Activated CD4-positive, alpha-beta T cell treated with anti-CD3 and anti-CD28 coated beads, Interleukin-2, amount 50 U/mL, for 24 hours (primary cell): ENCODE results near the gene MBD3L3.
"Not testable (repeated sequence)": the region's sequence is repeated elsewhere in the genome, so short reads cannot be mapped to it uniquely, and the experiment has no call there.

ENCODE experiments used
- DNase-seq, 2 donors: peaks; one replicate each; pipeline ENCODE4 v3.0.0-alpha.2; 2020; ENCODE audit warnings: low read depth in 1 of 2, low spot score in 1 of 2

MBD3L3 gene

DNA sequence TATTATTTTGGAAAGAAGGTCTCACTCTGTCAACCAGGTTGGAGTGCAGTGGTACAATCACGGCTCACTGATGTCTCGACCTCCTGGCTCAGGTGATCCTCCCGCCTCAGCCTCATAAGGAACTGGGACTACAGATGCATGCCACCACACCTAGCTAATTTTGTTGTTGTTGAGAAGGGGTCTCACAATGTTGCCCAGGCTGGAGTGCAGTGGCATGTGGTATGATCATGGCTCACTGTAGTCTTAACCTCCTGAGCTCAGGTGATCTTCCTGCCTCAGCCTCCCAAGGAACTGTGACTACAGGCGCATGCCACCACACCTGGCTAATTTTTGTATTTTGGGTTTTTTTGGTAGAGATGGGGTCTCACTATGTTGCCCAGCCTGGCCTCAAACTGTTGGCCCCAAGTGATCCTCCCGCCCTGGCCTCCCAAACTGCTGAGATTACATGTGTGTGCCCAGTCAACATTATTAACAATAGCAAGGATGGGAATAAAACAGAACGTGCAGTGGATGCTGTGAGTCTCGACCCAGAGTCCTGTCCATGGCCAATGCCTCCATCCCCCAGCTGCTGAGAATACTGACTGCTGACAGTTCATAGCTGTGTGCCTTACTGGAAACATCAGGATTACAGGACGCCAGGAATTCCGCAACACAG lies 5.4 kb upstream of the MBD3L3 start:
- no peak for DNase-seq

DNA sequence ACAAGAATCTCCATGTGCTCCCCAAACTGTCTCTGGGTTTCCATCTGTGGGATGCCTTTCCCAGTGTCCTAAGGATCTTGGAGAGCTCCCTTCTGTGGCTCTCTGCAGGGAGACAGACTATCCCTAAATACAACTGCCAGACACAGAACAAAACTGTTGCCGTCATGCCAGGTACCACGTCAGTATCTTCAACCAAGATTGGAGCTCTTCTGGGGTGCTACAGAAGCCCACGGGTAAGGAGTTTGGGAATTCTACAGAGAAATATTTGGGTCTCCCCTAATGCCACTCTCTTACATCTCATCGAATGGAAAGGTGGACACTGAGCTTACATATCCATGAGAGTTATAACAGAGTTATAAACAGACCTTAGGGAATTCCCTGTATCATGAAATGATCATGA lies 4.9 kb upstream of the MBD3L3 start:
- DNase-seq: no peak

DNA sequence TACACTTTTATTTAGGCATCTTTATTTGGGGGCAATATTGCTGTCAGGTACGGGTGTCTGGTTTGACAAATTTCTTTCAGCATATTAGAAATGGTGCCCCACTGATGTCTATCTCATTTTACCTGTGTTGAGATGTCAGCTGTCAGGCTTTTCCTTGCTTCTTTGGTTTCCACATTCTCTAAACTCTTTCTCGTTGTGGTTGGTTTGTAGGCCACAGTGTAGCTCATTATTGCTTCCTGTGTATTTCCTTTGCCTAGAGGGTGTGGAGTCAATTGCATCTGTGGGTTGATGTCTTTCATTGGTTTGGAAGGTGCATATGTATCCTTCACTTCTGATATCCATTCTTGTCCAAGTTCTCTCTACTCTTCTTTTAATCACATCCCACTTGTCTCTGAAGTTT lies 1.5 kb upstream of the MBD3L3 start:
- DNase-seq: not testable (repeated sequence)

DNA sequence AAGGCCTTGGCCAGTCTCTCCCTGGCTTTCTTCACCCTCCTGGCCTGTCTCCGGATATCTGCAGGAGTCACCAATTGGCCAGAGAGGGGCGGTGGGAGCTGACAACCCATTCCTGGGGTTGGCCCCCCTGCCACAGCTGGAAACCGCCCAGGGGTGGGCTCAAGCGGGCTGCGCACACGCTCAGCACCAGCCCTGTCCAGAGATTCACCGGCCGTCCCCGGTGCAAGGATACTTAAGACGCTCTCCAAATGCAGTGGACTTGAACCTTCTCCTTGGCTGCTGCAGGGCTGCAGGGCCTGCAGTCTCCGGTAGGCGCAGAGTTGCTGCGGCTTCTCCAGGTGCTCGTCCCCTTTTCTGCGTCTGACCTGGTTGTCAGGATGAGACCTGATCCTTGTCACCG lies 2.1 kb downstream of the MBD3L3 start:
- not testable (repeated sequence) for DNase-seq

DNA sequence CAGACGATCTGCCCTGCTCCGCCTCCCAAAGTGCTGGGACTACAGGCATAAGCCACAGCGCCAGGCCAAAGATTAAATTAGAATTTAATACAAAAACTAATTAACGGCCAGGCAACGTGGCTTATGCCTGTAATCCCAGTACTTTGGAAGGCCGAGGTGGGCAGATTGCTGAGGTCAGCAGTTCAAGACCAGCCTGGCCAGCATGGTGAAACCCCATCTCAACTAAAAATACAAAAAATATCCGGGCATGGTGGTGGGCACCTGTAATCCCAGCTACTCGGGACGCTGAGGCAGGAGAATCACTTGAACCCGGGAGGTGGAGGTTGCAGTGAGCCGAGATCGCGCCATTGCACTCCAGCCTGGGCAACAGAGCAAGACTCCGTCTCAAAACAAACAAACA lies 2.8 kb downstream of the MBD3L3 start:
- DNase-seq: not testable (repeated sequence)

DNA sequence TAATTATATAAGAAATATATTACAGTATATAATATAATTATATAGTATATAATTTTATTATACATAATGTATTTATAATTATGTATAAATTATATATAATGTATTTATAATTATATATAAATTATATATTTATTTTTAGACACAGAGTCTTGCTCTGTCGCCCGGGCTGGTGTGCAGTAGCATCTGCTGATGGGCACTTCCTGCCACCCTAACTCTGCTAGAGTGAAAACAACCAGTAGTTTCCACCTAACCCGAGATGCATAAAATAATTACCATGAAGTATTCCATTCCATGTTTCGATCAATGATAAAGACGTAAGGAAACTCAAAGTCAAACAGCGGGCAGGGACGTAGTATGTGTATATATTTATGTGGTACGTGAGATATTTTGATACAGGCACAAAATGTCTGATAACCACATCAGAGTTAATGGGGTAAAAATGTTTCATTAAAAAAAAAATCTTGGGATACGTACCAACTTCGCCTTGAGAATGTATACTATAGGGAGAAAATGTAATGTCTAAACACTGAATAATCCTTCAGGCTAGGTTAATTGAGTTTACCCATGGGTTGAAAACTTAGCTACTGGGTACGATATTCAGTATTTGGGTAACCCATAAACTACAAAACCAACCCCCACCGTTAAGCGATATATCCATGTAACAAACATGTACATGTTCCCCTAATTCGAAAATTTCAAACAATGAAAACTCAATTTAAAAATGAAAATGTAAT lies 3.7 kb downstream of the MBD3L3 start:
- not testable (repeated sequence) for DNase-seq

DNA sequence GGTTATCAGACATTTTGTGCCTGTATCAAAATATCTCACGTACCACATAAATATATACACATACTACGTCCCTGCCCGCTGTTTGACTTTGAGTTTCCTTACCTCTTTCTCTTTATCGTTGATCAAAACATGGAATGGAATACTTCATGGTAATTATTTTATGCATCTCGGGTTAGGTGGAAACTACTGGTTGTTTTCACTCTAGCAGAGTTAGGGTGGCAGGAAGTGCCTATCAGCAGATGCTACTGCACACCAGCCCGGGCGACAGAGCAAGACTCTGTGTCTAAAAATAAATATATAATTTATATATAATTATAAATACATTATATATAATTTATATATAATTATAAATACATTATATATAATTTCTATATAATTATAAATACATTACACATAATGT lies 5.6 kb downstream of the MBD3L3 start:
- not testable (repeated sequence) for DNase-seq

DNA sequence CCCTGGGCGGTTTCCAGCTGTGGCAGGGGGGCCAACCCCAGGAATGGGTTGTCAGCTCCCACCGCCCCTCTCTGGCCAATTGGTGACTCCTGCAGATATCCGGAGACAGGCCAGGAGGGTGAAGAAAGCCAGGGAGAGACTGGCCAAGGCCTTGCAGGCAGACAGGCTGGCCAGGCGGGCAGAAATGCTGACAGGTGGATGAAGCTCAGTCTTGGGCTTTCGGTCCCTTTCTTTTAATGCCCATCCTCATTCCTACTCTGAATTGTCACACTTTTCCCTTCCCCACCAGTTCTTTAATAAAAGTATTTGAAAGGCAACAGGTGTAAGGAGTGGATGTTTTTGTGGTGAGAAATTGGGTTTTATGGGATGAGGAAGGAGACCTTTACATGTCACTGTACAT lies 7.1 kb downstream of the MBD3L3 start:
- DNase-seq: not testable (repeated sequence)

DNA sequence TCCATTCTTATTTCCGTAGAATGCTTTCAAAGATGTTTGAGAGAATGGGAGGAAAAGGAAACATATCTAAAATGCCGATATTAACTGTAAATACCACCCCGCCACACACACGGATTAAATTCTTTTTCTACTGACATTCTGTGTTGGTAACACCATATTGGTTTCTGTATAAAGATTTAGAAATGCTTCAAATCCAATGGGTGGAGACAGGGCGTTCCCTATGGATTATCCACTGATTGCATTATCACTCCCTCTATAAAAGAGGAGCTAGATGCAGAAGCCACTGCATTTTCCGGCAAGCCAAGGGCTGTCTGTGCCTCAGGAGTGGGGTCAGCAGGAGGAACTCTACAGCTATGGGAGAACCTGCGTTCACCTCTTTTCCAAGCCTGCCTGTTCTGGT lies 9.5 kb downstream of the MBD3L3 start, which contains the start of gene MBD3L2:
Gene MBD3L2, plus strand, starts transcription at position 301 of the 400 bp plus-strand sequence. Its CDS starts 53 bp downstream, at position 354.
- not testable (repeated sequence) for DNase-seq

DNA sequence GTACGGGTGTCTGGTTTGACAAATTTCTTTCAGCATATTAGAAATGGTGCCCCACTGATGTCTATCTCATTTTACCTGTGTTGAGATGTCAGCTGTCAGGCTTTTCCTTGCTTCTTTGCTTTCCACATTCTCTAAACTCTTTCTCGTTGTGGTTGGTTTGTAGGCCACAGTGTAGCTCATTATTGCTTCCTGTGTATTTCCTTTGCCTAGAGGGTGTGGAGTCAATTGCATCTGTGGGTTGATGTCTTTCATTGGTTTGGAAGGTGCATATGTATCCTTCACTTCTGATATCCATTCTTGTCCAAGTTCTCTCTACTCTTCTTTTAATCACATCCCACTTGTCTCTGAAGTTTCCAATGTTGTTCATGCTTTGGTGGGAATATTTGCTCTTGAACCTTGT lies 16.9 kb downstream of the MBD3L3 start:
- not testable (repeated sequence) for DNase-seq

DNA sequence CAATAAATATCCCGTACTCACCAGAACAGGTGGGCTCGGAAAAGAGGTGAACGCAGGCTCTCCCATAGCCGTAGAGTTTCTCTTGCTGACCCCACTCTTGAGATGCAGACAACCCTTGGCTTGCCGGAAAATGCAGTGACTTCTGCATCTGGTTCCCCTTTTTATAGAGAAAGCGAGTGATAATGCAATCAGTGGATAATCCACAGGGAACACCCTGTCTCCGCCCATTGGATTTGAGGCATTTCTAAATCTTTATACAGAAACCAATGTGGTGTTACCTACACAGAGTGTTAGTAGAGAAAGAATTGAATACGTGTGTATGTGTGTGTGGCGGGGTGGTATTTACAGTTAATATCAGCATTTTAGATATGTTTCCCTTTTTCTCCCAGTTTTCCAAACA lies 18.4 kb downstream of the MBD3L3 start, which contains the start of gene MBD3L4:
Gene MBD3L4, minus strand, starts transcription at position 101 of the 400 bp plus-strand sequence. Its CDS starts 35 bp downstream, at position 66.
- not testable (repeated sequence) for DNase-seq

DNA sequence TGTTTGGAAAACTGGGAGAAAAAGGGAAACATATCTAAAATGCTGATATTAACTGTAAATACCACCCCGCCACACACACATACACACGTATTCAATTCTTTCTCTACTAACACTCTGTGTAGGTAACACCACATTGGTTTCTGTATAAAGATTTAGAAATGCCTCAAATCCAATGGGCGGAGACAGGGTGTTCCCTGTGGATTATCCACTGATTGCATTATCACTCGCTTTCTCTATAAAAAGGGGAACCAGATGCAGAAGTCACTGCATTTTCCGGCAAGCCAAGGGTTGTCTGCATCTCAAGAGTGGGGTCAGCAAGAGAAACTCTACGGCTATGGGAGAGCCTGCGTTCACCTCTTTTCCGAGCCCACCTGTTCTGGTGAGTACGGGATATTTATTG lies 28.2 kb downstream of the MBD3L3 start, which contains the start of gene MBD3L5:
Gene MBD3L5, plus strand, starts transcription at position 301 of the 400 bp plus-strand sequence. Its CDS starts 34 bp downstream, at position 335.
- not testable (repeated sequence) for DNase-seq

DNA sequence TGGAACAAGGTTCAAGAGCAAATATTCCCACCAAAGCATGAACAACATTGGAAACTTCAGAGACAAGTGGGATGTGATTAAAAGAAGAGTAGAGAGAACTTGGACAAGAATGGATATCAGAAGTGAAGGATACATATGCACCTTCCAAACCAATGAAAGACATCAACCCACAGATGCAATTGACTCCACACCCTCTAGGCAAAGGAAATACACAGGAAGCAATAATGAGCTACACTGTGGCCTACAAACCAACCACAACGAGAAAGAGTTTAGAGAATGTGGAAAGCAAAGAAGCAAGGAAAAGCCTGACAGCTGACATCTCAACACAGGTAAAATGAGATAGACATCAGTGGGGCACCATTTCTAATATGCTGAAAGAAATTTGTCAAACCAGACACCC lies 29.7 kb downstream of the MBD3L3 start:
- DNase-seq: not testable (repeated sequence)

DNA sequence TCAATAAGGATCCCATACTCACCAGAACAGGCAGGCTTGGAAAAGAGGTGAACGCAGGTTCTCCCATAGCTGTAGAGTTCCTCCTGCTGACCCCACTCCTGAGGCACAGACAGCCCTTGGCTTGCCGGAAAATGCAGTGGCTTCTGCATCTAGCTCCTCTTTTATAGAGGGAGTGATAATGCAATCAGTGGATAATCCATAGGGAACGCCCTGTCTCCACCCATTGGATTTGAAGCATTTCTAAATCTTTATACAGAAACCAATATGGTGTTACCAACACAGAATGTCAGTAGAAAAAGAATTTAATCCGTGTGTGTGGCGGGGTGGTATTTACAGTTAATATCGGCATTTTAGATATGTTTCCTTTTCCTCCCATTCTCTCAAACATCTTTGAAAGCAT lies 37.1 kb downstream of the MBD3L3 start, which contains the start of gene MBD3L2B:
Gene MBD3L2B, minus strand, starts transcription at position 101 of the 400 bp plus-strand sequence. Its CDS starts 34 bp downstream, at position 67.
- not testable (repeated sequence) for DNase-seq

DNA sequence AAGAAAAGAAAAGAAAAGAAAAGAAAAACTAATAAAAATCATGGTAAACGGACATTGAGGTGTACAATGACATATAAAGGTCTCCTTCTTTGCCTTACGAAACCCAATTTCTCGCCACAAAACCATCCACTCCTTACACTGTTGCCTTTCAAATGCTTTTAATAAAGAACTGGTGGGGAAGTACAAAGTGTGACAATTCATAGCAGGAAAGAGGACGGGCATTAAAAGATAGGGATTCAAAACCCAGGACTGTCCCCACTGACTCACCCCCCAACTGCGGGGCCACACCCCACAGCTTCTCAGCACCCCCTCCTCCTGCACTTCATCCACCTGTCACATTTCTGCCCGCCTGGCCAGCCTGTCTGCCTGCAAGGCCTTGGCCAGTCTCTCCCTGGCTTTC lies 39.6 kb downstream of the MBD3L3 start:
- DNase-seq: no peak

DNA sequence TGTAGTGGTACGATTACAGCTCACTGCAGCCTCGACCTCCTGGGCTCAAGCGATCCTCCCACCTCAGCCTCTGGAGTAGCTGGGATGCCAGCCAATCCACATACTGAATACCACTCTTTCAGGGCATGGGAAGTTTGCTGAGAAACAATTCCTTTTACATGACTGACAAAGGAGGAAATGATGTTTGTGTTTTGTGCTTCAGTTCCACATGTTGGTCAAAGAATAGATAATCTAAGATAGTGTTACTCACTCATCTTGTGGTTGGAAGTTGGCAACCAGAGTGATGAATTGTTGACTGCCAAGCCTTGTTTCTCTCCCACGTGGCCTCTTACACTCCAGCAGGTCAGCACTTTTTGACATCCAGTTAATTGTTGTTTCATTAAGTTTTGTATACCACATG lies 44.8 kb downstream of the MBD3L3 start:
- DNase-seq: no peak

DNA sequence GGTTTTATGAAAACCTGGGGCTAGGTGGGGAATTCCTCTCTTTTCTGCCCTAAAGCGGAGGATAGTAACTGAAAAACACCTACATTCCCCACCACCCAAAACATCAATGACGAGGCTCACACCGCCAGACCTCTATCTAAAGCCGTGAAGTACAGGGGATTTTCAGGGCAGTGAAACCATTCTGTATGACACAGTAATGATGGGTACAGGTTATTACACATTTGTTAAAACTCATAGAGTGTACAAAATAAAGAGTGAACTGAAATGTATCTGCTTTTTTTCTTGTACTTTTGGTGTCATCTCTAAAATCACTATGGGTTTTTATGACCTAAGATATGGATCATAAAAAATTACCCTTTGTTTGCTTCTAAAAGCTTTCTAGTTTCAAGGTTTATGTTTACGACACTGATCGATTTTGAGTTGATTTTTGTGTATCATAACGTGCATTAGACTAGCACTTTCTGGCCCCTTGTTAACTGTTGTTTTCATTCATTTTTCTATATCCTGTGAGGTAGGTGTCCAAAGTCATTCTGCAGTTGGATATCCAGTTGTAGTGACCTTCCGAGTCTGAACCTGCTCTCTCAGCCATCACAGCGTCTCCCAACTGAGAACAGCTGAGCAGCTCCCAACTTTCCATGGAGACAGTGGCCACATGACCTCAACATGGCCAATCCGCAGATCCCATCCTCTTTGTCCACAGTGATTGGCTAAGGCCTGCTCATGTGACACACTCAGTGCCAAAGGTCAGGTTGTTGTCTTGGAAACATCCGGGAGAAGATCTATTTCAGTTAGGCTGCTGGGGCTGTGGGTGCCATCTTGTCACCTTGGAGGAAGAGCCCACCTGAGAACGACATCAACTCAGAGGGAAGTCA lies 47.5 kb downstream of the MBD3L3 start:
- DNase-seq: peak in 1 of 2 donors; percentile 26

DNA sequence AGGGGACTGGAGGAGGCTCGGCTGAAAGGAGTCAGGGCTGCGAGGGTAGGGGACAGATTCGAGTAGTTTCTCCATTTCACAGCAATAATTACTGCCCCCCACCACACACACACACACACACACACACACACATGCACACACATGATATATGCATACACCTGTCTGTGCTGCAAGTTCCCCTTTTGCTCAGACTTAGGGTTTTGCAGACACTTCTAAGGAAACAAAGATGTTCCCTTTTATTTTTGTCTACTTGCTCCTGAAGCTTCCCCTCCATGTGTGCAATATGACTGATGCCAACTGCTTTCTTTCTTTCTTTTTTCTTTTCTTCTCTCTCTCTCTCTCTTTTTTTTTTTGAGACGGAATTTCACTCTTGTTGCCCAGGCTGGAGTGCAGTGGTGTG lies 50.6 kb downstream of the MBD3L3 start:
- no peak for DNase-seq
